Activated CD4-positive, alpha-beta T cell treated with anti-CD3 and anti-CD28 coated beads, Interleukin-2, amount 50 U/mL, for 16 hours (primary cell): ENCODE measurements around the gene EMP1.

Experiments used
- DNase-seq: peaks from one replicate; pipeline ENCODE4 v3.0.0-alpha.2; 2020

EMP1 gene, protein sequence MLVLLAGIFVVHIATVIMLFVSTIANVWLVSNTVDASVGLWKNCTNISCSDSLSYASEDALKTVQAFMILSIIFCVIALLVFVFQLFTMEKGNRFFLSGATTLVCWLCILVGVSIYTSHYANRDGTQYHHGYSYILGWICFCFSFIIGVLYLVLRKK

DNA sequence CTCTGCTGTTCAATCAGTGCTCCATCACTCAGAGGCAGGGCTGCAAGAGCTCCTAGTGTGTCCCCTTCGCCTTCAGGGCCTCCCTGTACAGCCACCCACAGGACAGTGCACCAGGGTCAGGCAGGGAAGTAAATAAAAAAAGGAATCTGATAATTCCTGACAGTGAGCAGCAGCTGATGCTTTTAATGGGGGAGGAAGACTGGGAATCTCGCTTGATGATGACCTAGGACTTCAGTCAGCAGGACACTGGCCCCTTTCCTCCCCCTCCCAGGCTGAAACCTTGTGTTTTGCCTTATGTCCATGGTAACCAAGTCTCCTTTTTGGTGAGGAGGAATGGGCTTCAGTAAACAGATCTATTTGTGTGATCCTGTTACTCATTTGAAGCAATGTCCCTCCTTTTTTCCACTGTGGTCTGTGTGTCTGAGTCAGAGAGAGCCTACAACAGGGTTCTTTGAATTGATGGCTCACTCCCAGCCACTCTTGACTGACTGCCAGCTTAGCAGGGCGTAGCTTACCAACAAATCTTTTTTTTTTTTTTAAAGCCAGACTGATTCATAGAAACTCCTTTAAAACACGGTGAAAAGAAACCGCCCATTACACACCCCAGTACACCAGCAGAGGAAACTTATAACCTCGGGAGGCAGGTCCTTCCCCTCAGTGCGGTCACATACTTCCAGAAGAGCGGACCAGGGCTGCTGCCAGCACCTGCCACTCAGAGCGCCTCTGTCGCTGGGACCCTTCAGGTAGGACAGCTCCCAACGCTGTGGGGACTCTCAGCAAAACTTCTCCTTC lies at the start of gene EMP1:
EMP1 (plus strand) TSS at position 597 of the 792 bp plus-strand sequence. CDS start 14,785 bp downstream, outside the sequence.
- DNase-seq, result peak; percentile 94

GRCh38 chr12:13147688-13148484 lies 48.6 kb upstream of the EMP1 start:
- no peak for DNase-seq

GRCh38 chr12:13148485-13148847 lies 48.1 kb upstream of the EMP1 start:
- DNase-seq, result no peak

DNA sequence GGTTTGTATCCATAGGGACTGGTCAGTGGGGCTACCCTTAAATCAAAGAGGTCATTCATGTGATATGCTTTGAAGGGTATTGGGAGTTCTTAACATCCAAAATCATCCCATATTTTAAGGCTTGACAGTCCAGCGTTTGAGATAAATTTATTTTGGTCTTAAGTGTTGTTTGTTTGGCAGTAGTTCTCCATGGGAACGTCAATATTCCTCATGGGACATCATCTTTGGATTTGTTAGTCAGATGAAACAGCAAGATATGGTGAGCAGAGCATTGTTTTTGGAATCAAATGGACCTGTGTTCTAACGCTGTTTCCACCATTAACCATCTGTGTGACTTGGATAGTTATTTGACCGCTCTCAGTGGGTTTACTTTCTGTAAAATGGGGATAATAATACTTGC lies 47.1 kb upstream of the EMP1 start:
- no peak for DNase-seq

DNA sequence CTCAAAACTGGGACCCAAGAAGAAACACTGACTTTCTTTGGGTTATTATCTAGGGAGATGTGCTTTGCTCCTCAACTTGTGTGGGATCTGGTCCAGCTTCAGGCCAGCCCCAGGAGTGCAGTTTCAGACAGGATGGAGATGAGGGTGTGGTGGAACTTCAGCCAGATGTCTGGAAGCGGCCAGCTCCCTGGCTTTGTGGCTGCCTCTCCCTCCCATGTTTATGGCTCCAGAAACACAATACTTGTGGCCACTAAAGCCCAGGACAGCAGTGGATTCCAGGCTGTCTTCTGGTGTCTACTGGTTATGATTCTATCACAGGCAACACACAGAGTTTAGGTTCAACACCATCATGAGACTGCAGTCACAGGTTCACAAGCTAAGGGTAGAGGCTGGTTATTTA lies 44.2 kb upstream of the EMP1 start:
- DNase-seq, result no peak

- no peak for DNase-seq
These were observed 43.8 kb upstream of the EMP1 start for GRCh38 chr12:13152756-13153155.

GRCh38 chr12:13153180-13153579 lies 43.3 kb upstream of the EMP1 start:
- DNase-seq, result no peak

DNA sequence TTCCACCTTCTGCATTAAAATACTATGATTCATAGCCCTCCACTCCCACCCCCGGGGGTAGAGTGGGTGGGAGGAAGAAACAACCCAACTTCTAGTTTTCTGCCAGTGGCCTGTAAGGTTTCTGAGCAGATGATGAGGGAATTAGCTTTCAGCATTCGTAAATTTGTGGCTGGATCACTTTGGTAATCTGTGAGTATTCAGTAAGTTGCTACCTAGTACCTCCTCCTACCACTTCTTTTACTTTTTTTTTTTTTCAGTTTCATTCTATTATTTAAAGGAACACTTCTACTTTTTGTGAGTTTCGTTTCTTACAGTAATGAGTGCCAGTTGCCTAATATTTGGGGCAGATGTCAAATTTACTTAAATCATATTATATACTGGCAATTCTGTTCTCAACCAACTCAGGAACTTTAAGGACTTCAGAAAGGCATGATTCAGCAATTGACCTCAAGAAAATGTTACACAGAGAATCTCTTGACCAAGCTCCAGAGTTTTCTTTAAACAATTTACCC lies 42.4 kb upstream of the EMP1 start:
- DNase-seq, result no peak

- no peak for DNase-seq
These were observed 41.7 kb upstream of the EMP1 start for GRCh38 chr12:13154831-13155230.

DNA sequence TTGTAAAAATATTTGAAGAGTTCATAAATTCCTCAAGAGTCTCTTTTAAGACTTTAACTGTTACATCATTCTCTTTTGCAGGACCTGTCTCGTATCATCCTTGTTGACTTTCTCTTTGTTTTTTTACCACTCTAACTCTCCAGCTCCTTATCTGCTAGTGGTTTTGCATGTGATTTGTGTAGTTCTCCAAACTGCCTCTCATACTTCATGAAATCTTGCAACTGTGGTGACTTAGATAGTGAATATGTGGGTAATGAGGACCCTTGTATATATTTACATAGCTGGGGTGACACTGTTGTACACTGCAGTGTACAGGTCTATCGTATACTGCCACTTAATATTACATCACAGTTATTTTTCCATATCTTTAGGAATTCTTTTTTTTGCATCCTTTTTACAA lies 40.2 kb upstream of the EMP1 start:
- DNase-seq, result no peak

GRCh38 chr12:13161172-13161571 lies 35.4 kb upstream of the EMP1 start:
- DNase-seq, result no peak

DNA sequence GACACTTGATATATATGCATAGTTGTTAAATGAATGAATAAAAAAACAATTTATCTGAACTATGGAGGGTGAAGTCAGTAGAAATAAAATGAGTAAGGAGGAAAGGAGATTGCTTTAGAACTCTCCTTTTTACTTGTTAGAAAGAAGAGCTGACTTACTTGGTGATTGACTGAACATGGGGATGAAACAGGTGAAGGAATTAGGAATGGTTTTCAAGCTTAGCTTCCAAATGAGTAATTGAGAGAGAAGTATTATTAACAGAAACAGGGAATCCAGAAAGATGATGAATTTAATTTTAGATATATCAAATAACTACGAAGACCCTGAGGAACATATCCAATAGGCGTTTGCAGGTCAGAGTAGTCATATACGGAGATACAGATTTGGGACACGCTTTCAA lies 33.6 kb upstream of the EMP1 start:
- DNase-seq, result no peak

- DNase-seq, result no peak
These were observed 32.5 kb upstream of the EMP1 start for GRCh38 chr12:13163868-13164635.

- no peak for DNase-seq
These were observed 31.5 kb upstream of the EMP1 start for GRCh38 chr12:13164921-13165616.

DNA sequence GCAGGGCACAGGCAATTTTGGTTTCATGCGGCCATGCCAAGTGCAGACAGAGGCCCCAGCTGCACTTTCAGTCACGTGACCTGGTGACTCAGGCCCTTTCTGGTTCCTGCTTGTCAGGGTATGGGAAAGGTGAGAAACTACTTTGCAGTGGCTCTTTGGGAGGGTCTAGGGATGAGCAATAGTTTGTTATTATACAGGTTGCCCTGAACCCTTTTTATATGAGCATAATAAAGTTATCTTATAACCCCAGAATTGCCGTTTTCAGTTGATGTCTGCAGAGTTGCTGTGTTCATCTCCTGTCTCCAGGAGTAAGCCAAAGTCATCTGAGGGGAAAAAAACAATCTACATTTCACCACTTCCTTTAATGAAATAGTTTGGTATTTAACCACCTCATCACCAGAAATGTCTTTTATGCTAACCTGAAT lies 30.9 kb upstream of the EMP1 start:
- DNase-seq, result peak; percentile 92

- DNase-seq, result no peak
These were observed 29.3 kb upstream of the EMP1 start for GRCh38 chr12:13167226-13167625.

DNA sequence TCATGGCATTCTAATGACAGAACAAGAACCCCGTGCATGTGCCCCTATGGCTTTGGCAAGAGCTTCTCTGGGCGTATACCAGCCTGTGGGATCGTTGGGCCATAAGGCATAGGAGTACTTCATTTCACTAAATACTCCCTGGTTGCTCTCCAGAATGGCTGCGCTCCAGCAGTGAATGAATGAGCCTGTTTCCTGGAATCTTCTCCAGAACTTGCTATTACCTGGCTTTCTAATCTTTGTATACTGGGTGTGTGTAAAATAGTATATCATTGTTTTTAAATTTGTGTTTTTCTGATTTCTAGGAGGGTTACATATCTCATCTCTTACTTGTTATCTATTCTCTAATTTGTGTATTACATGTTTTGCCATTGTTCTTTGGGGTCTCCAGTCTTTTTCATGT lies 28.6 kb upstream of the EMP1 start:
- no peak for DNase-seq

- no peak for DNase-seq
These were observed 27.3 kb upstream of the EMP1 start for GRCh38 chr12:13169272-13169671.

DNA sequence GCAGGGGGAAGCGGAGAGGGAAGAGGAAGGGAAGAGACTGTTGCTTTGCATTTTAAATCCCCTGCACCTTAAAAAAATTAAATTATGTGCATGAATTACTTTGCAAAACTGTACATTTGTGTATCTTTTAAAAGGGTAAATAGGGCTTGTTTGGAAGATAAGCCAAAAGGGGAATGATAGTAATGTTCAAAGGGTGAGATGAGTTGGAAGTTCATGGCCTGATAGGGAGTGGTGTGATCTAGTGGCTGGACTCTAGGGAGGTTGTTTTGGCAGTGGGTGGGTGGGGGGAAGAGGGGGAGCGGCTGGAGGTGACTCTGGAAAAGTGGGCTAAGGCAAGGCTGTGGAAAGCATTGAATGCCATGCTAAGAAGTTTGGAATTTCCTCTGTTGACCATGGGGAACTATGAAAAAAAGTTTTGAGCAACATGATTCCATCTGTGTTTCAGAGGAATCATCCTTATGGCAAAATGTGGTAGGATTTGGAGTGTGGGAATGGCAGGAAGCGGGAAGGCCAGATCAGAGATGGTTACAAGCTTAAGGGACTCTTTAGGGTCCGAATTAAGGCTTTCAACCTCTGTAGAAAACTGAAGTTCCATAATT lies 25.5 kb upstream of the EMP1 start:
- no peak for DNase-seq

DNA sequence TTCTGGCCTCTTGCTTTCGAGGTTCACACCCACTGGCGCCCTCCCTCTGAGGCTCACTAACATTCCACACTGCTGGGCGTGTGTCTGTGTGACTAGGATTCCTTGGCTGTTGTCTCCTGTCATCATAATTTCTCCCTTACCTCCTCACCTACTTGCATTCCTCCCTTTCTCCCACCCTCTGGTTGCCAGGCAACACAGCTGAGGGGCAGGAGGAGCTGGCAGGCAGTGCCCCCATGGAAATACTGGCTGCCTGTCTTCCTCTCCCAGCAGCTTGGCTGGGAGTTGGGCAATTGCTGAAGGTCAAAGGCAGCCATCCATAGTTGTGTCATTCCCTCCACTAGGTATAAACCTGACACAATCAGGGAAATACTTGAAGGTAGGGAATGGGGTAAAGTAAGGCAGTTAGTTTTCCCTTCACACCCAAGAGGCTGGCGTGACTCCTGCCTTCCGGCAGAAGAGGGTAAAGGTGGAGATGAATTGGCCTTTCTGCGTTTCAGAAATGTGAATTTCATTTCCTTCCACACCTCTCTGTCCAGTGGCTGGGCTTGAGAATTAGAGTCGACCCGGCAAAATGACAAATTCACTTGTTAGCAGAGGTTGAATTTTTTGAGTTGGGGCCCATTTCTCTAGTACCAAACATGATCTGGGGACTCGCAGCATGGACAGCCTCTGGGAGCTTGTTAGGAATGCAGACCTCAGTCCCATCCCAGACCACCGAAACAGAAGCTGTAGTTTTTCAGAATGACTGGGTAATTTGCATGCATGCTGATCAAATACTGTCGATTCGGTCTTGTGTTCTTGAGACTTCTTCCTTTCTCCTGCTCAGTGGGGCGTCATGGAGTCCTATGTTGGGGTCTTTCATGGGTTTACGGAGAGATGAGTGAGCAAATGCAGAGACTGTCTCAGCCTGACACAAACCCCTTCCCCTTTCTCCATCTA lies 24.3 kb upstream of the EMP1 start:
- no peak for DNase-seq
